HG03039 (cell line): ENCODE measurements around the gene ENDOD1.

ENCODE experiments used
- ATAC-seq: cut with Tn5 transposase; IDR thresholded peaks from one replicate; pipeline ENCODE4 v1.9.1; 2021; ENCODE audit warnings: mild to moderate bottlenecking, moderate library complexity; ENCODE audit not compliant: unreplicated experiment

Gene ENDOD1

DNA sequence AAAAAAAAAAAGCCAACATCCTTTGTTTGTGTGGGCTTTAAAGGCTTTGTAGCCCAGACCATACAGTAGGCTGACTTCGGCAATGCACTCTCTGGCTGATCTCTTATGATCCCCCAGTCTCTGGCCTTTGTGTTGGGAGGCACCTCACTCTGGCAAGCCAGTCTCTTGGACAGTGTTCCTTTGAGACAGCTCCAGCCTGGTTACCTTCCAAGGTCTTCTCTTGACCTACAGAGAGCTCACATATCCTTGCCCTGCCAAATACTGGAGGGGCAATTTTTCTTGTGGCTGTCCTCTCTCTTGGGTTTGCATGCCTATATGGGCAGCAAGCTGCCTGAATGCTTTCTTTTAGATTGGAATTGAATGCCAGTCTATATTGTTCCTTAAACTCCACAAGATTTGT, 71.6 kb downstream of the ENDOD1 start:
- ATAC-seq, result no peak

DNA sequence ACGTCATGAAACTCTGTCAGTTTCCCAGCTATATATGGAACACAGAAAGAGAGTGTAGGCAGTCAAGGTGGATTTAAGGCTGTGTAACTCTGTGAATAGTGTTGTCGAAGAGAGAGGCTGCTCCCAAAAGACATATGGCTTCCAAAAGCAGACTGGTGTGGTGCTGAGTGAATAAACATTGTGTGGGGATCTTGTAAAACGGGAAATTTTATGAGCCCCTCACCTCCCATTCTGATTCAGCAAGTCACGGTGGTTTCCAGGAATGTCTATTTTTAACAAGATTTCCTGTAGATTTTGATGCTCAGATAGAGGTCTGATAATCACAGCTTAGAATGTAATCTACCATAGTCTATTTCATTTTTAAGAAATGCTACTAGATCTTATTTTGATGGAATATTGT, 73.5 kb downstream of the ENDOD1 start:
- no peak for ATAC-seq

DNA sequence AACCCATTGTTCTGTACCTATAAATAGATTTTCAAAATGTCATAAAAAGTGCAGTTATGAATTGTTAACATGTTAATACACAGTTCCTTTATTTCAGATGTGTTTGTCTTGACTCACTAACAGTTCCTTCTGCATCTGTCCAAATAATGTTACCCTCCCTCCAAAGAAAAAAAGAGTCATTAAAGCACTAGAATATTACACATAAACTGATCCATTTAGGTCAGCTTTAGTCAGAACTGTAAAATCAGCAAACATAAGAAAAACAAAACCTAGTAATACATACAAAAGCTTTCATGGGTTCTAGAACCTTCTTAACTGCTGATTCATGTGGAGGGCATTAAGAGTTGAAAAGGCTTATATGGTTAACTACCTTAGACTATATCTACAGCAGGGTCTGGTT, 76.0 kb downstream of the ENDOD1 start:
- ATAC-seq, result no peak

DNA sequence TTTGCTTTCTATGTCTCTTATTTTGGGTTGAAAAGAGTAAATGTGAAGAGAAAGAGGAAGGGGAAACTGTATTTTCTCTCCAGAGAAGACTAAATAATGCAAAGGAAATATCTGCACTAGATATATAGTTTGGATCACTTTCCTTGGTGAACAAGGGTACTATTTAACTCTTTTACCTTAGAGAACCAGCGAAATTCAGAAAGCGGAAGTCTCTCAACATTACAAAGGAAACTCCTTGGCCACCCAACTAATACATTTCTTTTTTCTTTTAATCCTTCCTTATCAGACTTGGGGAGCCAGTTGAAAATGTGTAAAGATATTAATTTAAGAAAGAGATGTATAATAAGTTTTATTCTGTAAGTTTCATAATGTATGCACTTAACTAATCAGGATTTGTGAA, 77.1 kb downstream of the ENDOD1 start:
- no peak for ATAC-seq

DNA sequence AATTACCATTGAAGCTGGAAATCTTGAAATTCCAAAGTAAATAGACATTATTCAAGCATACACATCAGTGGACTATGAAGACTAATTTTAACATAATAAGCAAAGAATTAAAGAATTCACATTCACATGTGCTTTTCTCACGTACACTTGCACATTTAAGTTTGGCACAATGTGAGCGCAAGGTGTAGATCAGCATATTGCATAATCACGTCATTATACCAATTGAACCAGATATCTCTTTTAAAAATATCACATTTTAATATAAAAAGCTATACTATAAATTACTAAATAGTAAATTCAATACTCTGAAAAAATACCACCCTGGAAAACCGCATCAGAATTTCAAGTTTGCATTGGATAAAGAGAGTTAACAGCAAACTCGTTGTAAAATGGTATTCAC, 80.6 kb downstream of the ENDOD1 start:
- ATAC-seq, result no peak

DNA sequence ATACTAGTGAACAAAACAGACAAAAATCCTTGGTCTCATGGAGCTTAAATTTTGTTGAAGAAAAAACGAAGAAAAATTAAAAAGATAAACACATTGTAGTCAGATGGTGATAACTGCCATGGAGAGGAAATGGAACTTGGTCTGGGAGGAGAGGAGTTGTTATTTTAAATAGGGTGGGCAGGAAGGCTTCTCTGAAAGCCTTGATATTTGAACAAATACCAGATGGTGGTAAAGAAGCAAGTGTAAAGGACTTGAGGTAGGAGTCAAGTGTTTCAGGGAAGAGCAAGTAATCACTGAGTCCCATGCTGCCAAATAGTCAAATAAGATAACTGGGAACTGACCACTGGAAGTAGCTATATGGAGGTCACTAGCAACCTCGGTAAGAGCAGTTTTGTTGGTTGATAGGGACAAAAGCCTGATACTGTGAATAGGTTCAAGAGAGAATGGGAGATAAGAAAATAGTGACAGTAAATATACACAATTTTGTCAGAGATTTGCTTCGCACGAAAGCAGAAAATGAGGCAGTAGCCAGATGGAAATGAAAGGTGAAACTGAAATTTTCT, 86.3 kb downstream of the ENDOD1 start:
- ATAC-seq, result no peak
